MM.1S (cell line): ENCODE results near the gene KHDRBS2.

Experiments used
- DNase-seq: peaks from one replicate; pipeline ENCODE4 v3.0.0-alpha.2; 2015
- H2AFZ ChIP-seq: fragments of 300-600 bp; sonication (generic); 2 replicates; pipeline ENCODE4 v1.6.0; 2016; ENCODE audit warnings: antibody characterized with exemption, low read length
- H3F3A ChIP-seq: fragments of 300-600 bp; sonication (generic); 2 replicates; pipeline ENCODE4 v1.6.1; 2016; ENCODE audit warnings: mild to moderate bottlenecking, antibody characterized with exemption, low read length, moderate library complexity, mixed read lengths; ENCODE audit not compliant: insufficient read depth
- H3K27ac ChIP-seq: fragments of 300-600 bp; sonication (generic); 2 replicates; pipeline ENCODE4 v1.5.1; 2016; ENCODE audit warnings: mild to moderate bottlenecking, low read length
- H3K27me3 ChIP-seq: fragments of 300-600 bp; sonication (generic); replicated peaks from 2 replicates; pipeline ENCODE4 v1.6.0; 2016; ENCODE audit warnings: low read length; ENCODE audit not compliant: insufficient read depth
- H3K36me3 ChIP-seq: fragments of 300-600 bp; sonication (generic); replicated peaks from 2 replicates; pipeline ENCODE4 v1.6.1; 2016; ENCODE audit warnings: mild to moderate bottlenecking, low read length, mixed read lengths; ENCODE audit not compliant: insufficient read depth
- H3K4me1 ChIP-seq: fragments of 300-600 bp; sonication (generic); 2 replicates; pipeline ENCODE4 v1.6.1; 2016; ENCODE audit warnings: low read length, mixed read lengths
- H3K4me2 ChIP-seq: fragments of 300-600 bp; sonication (generic); 2 replicates; pipeline ENCODE4 v1.6.0; 2016; ENCODE audit warnings: low read depth, low read length
- H3K4me3 ChIP-seq: fragments of 300-600 bp; sonication (generic); 2 replicates; pipeline ENCODE4 v1.5.1; 2016; ENCODE audit warnings: low read length, mixed read lengths
- H3K79me2 ChIP-seq: fragments of 300-600 bp; sonication (generic); 2 replicates; pipeline ENCODE4 v1.6.1; 2016; ENCODE audit warnings: mixed run types, low read length, mixed read lengths
- H3K9ac ChIP-seq: fragments of 300-600 bp; sonication (generic); 2 replicates; pipeline ENCODE4 v1.6.1; 2016; ENCODE audit warnings: low read length, mixed read lengths
- H3K9me2 ChIP-seq: fragments of 300-600 bp; sonication (generic); replicated peaks from 2 replicates; pipeline ENCODE4 v1.6.1; 2016; ENCODE audit warnings: mild to moderate bottlenecking, low read length, mixed read lengths; ENCODE audit not compliant: insufficient read depth
- H3K9me3 ChIP-seq: fragments of 300-600 bp; sonication (generic); replicated peaks from 2 replicates; pipeline ENCODE4 v1.6.1; 2016; ENCODE audit warnings: mild to moderate bottlenecking, low read length, mixed read lengths; ENCODE audit not compliant: insufficient read depth
- H4K20me1 ChIP-seq: fragments of 300-600 bp; sonication (generic); 2 replicates; pipeline ENCODE4 v1.6.1; 2016; ENCODE audit warnings: mild to moderate bottlenecking, low read length, moderate library complexity, mixed read lengths; ENCODE audit not compliant: insufficient read depth
- CTCF ChIP-seq: fragments of 300-600 bp; sonication (generic); IDR thresholded peaks from 2 replicates; pipeline ENCODE4 v1.5.1; 2016; ENCODE audit warnings: antibody characterized with exemption, low read length, mixed read lengths
- EZH2 ChIP-seq: fragments of 300-600 bp; sonication (generic); optimal IDR thresholded peaks from 2 replicates; pipeline ENCODE3; 2017; ENCODE audit warnings: low read depth, mild to moderate bottlenecking, antibody characterized with exemption, low read length, mixed read lengths
- EZH2phosphoT487 ChIP-seq: fragments of 300-600 bp; sonication (generic); IDR thresholded peaks from 2 replicates; pipeline ENCODE4 v1.6.1; 2018; ENCODE audit warnings: antibody characterized with exemption, low read length

Gene KHDRBS2

DNA sequence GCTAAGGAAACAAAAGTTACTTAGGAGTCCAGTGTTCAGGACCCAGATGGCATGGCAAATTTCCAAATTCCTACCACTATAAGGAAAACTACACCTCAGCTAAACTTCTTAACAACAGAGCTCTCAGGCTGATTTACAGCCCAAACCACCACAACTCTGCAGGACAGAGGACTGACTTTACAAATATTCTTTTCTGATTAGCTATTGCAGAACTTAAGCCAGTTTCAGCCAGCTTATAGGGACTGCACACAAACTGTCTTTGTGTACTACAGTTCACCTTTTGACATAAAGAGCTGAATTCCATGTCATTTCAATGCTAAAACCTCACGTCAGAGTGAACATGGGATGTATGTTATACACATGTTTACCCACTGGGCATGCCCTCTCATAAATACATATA is 305.4 kb downstream of the KHDRBS2 start:
- Histone ChIP-seq H3K4me1 (no peaks in the 10 kb centered on the region), H3K9me3 (no peaks in the 10 kb centered on the region), H3K9ac (no peak overlapping the region), H4K20me1 (no peaks in the 10 kb centered on the region), H3K27ac (no peak overlapping the region), H3F3A (no peaks in the 10 kb centered on the region), H3K9me2 (no peaks in the 10 kb centered on the region), H2AFZ (no peak overlapping the region), H3K27me3 (no peaks in the 10 kb centered on the region), H3K4me3 (no peak overlapping the region), H3K36me3 (no peaks in the 10 kb centered on the region), H3K79me2 (no peaks in the 10 kb centered on the region), H3K4me2 (no peak overlapping the region)
- no peak for DNase-seq
- no peak for TF ChIP-seq EZH2
- no peak for TF ChIP-seq EZH2phosphoT487
- no peak for TF ChIP-seq CTCF

GRCh38 chr6:61977947-61978346 is 308.1 kb downstream of the KHDRBS2 start:
- H3K9ac ChIP-seq = no peak overlapping the region
- no peak overlapping the region for H3K4me3 ChIP-seq
- no peaks in the 10 kb centered on the region for H3K9me2 ChIP-seq
- TF ChIP-seq EZH2phosphoT487 = no peak
- TF ChIP-seq CTCF = no peak
- no peak for TF ChIP-seq EZH2
- H3K79me2 ChIP-seq = no peaks in the 10 kb centered on the region
- no peaks in the 10 kb centered on the region for H4K20me1 ChIP-seq
- H2AFZ ChIP-seq = no peak overlapping the region
- no peaks in the 10 kb centered on the region for H3K4me1 ChIP-seq
- no peak overlapping the region for H3K4me2 ChIP-seq
- no peak for DNase-seq
- no peaks in the 10 kb centered on the region for H3F3A ChIP-seq
- no peaks in the 10 kb centered on the region for H3K36me3 ChIP-seq
- H3K9me3 ChIP-seq = no peaks in the 10 kb centered on the region
- H3K27me3 ChIP-seq = no peaks in the 10 kb centered on the region
- no peak overlapping the region for H3K27ac ChIP-seq

DNA sequence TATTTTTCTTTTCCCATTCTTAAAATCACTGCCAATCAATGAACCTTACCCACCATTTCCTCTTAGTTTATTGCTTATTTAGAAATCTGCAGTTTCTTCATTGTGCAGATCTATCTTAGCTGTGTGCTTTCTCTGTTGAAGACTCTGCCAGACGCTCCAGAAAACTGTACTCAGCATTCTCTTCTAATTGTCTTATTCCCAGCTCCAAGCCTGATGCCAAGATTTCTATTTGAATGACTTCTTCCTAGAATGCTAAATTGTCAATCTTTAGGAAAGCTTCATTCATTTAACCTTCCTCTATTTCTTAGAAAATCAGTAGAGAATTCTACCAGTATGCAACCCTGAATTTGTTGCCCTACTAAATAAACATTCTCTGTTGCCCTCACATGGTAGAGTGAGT is 308.9 kb downstream of the KHDRBS2 start:
- no peaks in the 10 kb centered on the region for H4K20me1 ChIP-seq
- H3K36me3 ChIP-seq = no peaks in the 10 kb centered on the region
- no peak overlapping the region for H3K4me3 ChIP-seq
- H3K27me3 ChIP-seq = no peaks in the 10 kb centered on the region
- no peaks in the 10 kb centered on the region for H3F3A ChIP-seq
- H3K9me3 ChIP-seq = no peaks in the 10 kb centered on the region
- H3K4me1 ChIP-seq = no peaks in the 10 kb centered on the region
- no peaks in the 10 kb centered on the region for H3K79me2 ChIP-seq
- DNase-seq = no peak
- H3K27ac ChIP-seq = no peak overlapping the region
- H3K4me2 ChIP-seq = no peak overlapping the region
- TF ChIP-seq EZH2 (no peak), EZH2phosphoT487 (no peak), CTCF (no peak)
- no peak overlapping the region for H2AFZ ChIP-seq
- H3K9me2 ChIP-seq = no peaks in the 10 kb centered on the region
- H3K9ac ChIP-seq = no peak overlapping the region

DNA sequence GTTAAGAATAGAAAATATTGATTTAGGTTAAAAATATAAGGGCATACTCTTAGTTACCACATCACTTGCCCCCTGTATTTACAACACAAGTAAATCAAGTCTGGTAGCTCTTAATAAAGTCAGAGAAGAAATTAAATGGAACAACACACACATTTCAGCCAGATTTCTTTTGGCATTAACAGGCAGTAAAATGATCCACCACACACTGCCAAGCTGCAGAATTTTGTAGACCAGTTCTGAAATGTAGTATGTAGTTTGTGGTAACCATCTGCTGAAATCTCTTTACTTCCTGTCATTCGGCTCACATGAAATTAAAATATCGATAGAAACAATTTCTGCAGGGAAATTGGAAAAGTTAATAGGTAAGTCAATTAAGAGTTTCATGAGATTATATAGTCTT is 326.8 kb downstream of the KHDRBS2 start:
- Histone ChIP-seq H3K9me3 (no peaks in the 10 kb centered on the region), H3K27ac (no peak overlapping the region), H2AFZ (no peak overlapping the region), H3K9ac (no peak overlapping the region), H3K4me1 (no peaks in the 10 kb centered on the region), H3K27me3 (no peaks in the 10 kb centered on the region), H3K79me2 (no peaks in the 10 kb centered on the region), H3K4me2 (no peak overlapping the region), H3K4me3 (no peak overlapping the region), H4K20me1 (no peaks in the 10 kb centered on the region), H3F3A (no peaks in the 10 kb centered on the region), H3K36me3 (no peaks in the 10 kb centered on the region), H3K9me2 (no peaks in the 10 kb centered on the region)
- TF ChIP-seq CTCF (no peak), EZH2phosphoT487 (no peak), EZH2 (no peak)
- no peak for DNase-seq
